Tibial nerve (tissue), 4 donors: ENCODE measurements around the gene NDUFS1. TPM values are rescaled to one million over a fixed set of nuclear protein-coding genes. Genes with fewer than 3 reads are reported as not detected.
"Not testable (repeated sequence)": the region's sequence is repeated elsewhere in the genome, so short reads cannot be mapped to it uniquely, and the experiment has no call there.

ENCODE experiments used
- DNase-seq, 2 donors: peaks; one replicate each; pipeline ENCODE4 v3.0.0-alpha.2; 2019; ENCODE audit warnings: low spot score in 2 of 2
- H3K27ac ChIP-seq, 4 donors: fragments of 200-600 bp; sonication (generic) in 3 of 4; one replicate each; pipeline ENCODE4 v1.5.1; 2017 to 2019; ENCODE audit warnings: mild to moderate bottlenecking in 1 of 4
- H3K27me3 ChIP-seq, 2 donors: fragments of 200-600 bp; sonication (generic) in 1 of 2; one replicate each; pipeline versions ENCODE4 v1.5.1 to v1.6.0; 2017 to 2019
- H3K36me3 ChIP-seq, 3 donors: fragments of 200-600 bp; sonication (generic); one replicate each; pipeline ENCODE4 v1.5.1; 2018 to 2019
- H3K4me1 ChIP-seq, 4 donors: fragments of 200-600 bp; sonication (generic) in 3 of 4; one replicate each; pipeline ENCODE4 v1.5.1; 2017 to 2019
- H3K4me3 ChIP-seq, 4 donors: fragments of 200-600 bp; sonication (generic) in 3 of 4; one replicate each; pipeline ENCODE4 v1.5.1; 2017 to 2019; ENCODE audit warnings: mild to moderate bottlenecking in 1 of 4, moderate library complexity in 1 of 4
- H3K9me3 ChIP-seq, 4 donors: fragments of 200-600 bp; sonication (generic) in 3 of 4; one replicate each; pipeline ENCODE4 v1.5.1; 2017 to 2019
- EP300 ChIP-seq, 2 donors: sonication (generic); formaldehyde crosslinking; IDR thresholded peaks; one replicate each; pipeline ENCODE4 v1.6.1; 2017; ENCODE audit warnings: antibody characterized with exemption in 2 of 2, mild to moderate bottlenecking in 1 of 2
- POLR2A ChIP-seq, 2 donors: fragments of 450-650 bp; IDR thresholded peaks; one replicate each; pipeline ENCODE4 v1.6.1; 2017; ENCODE audit warnings: antibody characterized with exemption in 2 of 2, mild to moderate bottlenecking in 2 of 2, moderate library complexity in 2 of 2
- WGBS, 2 donors: methylation state at CpG; one replicate each; pipeline ENCODE4 v1.1.5; 2018; 5-methylcytosine and 5-hydroxymethylcytosine counted together
- total RNA-seq, 4 donors: library from RNA; depleted of rRNA; stranded (reverse); fragments of >200 nt; gene quantifications; one replicate each; pipeline ENCODE4 v1.1.0, GENCODE V29; 2016
- TF ChIP-seq, protein P1 (sequence below), 5 experiments: fragments of 200-600 bp in 3 of 5; fragments of 450-650 bp in 2 of 5; sonication (generic) in 3 of 5; IDR thresholded peaks; one replicate each; pipeline ENCODE4 v1.5.1; 2016 to 2019; ENCODE audit warnings: antibody characterized with exemption in 5 of 5, mild to moderate bottlenecking in 3 of 5, moderate library complexity in 2 of 5

The NDUFS1 gene
- total RNA-seq, 4 donors from 2014 or later = 37.8 to 68.6 (median 53.0) TPM

DNA sequence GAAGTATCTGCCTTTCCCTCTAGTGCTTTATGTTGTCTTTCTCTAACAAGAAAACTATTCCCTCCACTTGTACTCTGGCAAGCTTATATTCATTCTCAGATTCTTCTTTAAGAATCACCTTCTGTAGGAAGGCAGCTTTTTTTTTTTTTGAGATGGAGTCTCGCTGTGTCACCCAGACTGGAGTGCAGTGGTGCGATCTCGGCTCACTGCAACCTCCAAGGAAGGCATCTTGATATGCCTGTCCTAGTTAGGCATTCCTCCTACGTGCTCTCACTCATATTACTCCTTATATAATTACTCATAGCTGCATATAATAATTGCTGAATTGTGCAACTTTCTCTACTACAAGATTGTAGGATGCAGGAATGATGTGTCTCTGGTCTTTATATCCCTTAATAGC lies 15.8 kb downstream of the NDUFS1 start:
- TF ChIP-seq, protein P1, sequence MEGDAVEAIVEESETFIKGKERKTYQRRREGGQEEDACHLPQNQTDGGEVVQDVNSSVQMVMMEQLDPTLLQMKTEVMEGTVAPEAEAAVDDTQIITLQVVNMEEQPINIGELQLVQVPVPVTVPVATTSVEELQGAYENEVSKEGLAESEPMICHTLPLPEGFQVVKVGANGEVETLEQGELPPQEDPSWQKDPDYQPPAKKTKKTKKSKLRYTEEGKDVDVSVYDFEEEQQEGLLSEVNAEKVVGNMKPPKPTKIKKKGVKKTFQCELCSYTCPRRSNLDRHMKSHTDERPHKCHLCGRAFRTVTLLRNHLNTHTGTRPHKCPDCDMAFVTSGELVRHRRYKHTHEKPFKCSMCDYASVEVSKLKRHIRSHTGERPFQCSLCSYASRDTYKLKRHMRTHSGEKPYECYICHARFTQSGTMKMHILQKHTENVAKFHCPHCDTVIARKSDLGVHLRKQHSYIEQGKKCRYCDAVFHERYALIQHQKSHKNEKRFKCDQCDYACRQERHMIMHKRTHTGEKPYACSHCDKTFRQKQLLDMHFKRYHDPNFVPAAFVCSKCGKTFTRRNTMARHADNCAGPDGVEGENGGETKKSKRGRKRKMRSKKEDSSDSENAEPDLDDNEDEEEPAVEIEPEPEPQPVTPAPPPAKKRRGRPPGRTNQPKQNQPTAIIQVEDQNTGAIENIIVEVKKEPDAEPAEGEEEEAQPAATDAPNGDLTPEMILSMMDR (IDR thresholded peaks at IDR 0.05) = no peak
- TF ChIP-seq EP300 (IDR thresholded peaks at IDR 0.05) = no peak
- TF ChIP-seq POLR2A (IDR thresholded peaks at IDR 0.05) = no peak
- no peak overlapping the region for H3K27ac ChIP-seq
- no peaks in the 10 kb centered on the region for H3K27me3 ChIP-seq
- H3K9me3 ChIP-seq = no peaks in the 10 kb centered on the region
- 93 to 94% methylated on average over 4 of the region's 4 CpGs for WGBS, 2 donors
- no peaks in the 10 kb centered on the region for H3K4me1 ChIP-seq
- peaks cover 11 to 99% (median 24%) of the 10 kb centered on the region in 3 donors for H3K36me3 ChIP-seq
- no peak for DNase-seq
- H3K4me3 ChIP-seq = no peak overlapping the region

DNA sequence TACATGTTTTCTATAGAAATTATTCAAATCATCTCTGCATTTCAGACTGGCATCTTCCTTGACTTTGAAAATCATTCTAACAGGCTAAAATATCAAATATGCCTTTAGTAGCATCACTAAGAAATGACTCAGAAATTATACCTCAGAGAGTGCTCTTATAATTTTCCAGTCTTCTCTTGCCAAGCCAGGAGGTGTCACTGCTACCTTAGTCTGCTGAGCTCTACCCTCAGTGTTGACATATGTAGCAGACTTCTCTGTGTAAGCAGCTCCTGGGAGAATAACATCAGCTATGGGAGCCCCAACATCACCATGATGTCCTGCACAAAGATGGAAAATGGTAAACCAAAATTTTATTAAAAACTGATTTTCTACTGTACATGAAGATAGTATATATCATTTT lies 31.6 kb downstream of the NDUFS1 start:
- H3K4me3 ChIP-seq = no peak overlapping the region
- TF ChIP-seq, protein P1 (IDR thresholded peaks at IDR 0.05) = no peak
- no peak for TF ChIP-seq POLR2A (IDR thresholded peaks at IDR 0.05)
- TF ChIP-seq EP300 (IDR thresholded peaks at IDR 0.05) = no peak

DNA sequence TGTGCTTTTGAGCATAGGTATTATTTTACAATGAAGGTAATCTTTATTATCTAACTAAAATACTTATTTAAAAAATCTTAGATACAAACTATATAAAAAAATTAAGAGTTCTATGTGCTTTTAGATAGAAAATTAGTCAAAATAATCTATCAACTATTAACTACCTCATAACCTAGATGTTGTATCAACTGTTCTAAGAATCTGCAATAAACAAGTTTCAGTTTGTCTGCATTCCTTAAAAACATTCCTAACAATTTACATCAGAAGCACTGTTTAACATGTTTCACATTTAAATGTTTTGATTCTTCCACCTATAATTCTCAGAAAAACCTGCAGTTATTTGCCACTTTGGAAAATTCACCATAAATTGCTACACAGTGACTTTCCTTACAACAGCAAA lies 33.3 kb downstream of the NDUFS1 start:
- Histone ChIP-seq H3K9me3 (peaks cover 0 to 2% (median 0%) of the 10 kb centered on the region in 4 donors), H3K27ac (no peak overlapping the region), H3K36me3 (peaks cover 7 to 99% (median 49%) of the 10 kb centered on the region in 3 donors), H3K27me3 (no peaks in the 10 kb centered on the region), H3K4me1 (no peaks in the 10 kb centered on the region), H3K4me3 (no peak overlapping the region)
- no peak for DNase-seq
- TF ChIP-seq, protein P1 (IDR thresholded peaks at IDR 0.05) = no peak
- TF ChIP-seq EP300 (IDR thresholded peaks at IDR 0.05) (no peak), POLR2A (IDR thresholded peaks at IDR 0.05) (no peak)

More for the DNA sequence above, 31.6 kb downstream of the NDUFS1 start:
- Histone ChIP-seq H3K36me3 (peaks cover 4 to 99% (median 35%) of the 10 kb centered on the region in 3 donors), H3K27me3 (no peaks in the 10 kb centered on the region), H3K4me1 (no peaks in the 10 kb centered on the region), H3K9me3 (no peaks in the 10 kb centered on the region), H3K27ac (no peak overlapping the region)
- DNase-seq = no peak

DNA sequence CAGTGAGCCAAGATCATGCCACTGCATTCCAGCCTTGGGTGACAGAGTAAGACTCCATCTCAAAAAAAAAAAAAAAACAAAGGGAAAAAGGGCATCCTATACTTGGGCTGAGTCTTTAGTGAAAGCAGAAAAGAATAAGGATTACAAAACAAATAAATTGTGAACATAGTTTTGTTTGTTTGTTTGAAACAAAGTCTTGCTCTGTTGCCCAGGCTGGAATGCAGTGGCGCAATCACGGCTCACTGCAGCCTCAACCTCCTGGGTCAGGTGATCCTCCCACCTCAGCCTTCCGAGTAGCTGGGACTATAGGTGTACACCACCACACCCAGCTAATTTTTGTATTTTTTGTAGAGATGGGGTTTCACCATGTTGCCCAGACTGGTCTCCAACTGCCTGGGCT lies 36.7 kb downstream of the NDUFS1 start:
- H3K9me3 ChIP-seq, H3K4me1 ChIP-seq, H3K4me3 ChIP-seq, H3K27me3 ChIP-seq, H3K27ac ChIP-seq, DNase-seq: not testable (repeated sequence)
- H3K36me3 ChIP-seq = peaks cover 2 to 99% (median 34%) of the 10 kb centered on the region in 3 donors
- 85 to 95% methylated on average over 3 of the region's 3 CpGs for WGBS, 2 donors

DNA sequence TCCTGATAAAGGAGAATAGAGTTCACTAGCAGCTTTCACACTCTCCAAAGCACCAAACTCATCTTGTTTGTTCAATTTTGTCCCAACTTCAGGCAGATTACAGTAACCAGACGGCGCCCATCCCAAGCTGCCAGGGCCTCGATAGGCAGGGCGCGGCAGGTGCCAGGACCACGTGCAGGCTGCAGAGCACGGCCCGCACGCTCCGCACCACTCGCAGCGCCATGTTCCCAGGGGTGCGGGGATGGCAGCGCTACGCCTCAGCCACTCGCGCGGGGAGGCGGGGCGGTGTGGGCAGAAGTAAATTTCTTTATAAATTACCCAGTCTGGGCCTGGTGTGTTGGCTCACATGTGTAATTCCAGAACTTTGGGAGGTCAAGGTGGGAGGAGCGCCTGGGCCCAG lies 43.0 kb downstream of the NDUFS1 start:
- Histone ChIP-seq H3K9me3 (peaks cover 0 to 23% (median 0%) of the 10 kb centered on the region in 4 donors), H3K4me3 (no peak overlapping the region), H3K36me3 (peaks cover 0 to 96% (median 7%) of the 10 kb centered on the region in 3 donors), H3K4me1 (no peaks in the 10 kb centered on the region), H3K27ac (no peak overlapping the region), H3K27me3 (no peaks in the 10 kb centered on the region)
- no peak for DNase-seq
- WGBS, 2 donors = 93 to 95% methylated on average over 21 of the region's 21 CpGs
- TF ChIP-seq EP300 (IDR thresholded peaks at IDR 0.05) (no peak), POLR2A (IDR thresholded peaks at IDR 0.05) (no peak)
- TF ChIP-seq, protein P1 (IDR thresholded peaks at IDR 0.05) = no peak

DNA sequence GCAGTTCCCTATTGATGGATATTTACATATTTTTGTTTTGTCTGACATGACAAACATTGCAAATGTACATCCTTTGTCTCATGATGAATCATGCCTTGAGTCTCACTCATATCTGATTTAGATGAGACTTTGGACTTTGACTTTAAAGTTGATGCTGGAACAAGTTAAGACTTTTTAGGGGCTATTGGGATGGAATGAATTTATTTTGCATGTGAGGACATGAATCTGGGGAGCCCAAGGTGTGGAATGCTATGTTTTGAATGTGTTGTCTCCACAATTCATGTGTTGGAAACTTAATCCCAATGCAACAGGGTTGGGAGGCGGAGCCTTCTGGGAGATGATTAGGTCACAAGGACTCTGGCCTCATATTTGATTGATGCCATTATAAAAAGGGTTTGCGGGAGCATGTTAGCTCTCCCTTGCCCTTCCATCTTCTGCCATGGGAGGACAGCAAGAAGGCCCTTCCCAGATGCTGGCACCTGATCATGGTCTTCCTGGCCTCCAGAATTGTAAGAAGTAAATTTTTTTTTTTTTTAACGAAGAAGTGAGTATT lies 44.1 kb downstream of the NDUFS1 start:
- H3K27ac ChIP-seq = no peak overlapping the region
- H3K9me3 ChIP-seq = peaks cover 0 to 14% (median 0%) of the 10 kb centered on the region in 4 donors
- no peaks in the 10 kb centered on the region for H3K4me1 ChIP-seq
- peaks cover 0 to 87% (median 0%) of the 10 kb centered on the region in 3 donors for H3K36me3 ChIP-seq
- TF ChIP-seq POLR2A (IDR thresholded peaks at IDR 0.05) = no peak
- no peak for TF ChIP-seq EP300 (IDR thresholded peaks at IDR 0.05)
- TF ChIP-seq, protein P1 (IDR thresholded peaks at IDR 0.05) = no peak
- DNase-seq = no peak
- no peak overlapping the region for H3K4me3 ChIP-seq
- 95 to 97% methylated on average over 3 of the region's 3 CpGs for WGBS, 2 donors
- H3K27me3 ChIP-seq = no peaks in the 10 kb centered on the region
